KOPT-K1 (cell line): Measurements from ENCODE around the gene IGFBP2.
"Not testable (repeated sequence)": the region's sequence is repeated elsewhere in the genome, so short reads cannot be mapped to it uniquely, and the experiment has no call there.

Experiments
- H3K27ac ChIP-seq: fragments of 200-600 bp; sonication (generic); 2 replicates; pipeline ENCODE4 v1.5.1; 2016; ENCODE audit warnings: antibody characterized with exemption, mild to moderate bottlenecking, low read depth, low read length; ENCODE audit not compliant: poor library complexity, severe bottlenecking
- H3K36me3 ChIP-seq: fragments of 200-600 bp; sonication (generic); 2 replicates; pipeline ENCODE4 v1.5.1; 2017; ENCODE audit warnings: antibody characterized with exemption, mild to moderate bottlenecking, low read length, moderate library complexity; ENCODE audit not compliant: insufficient read depth
- H3K9me3 ChIP-seq: fragments of 200-600 bp; sonication (generic); 2 replicates; pipeline ENCODE4 v1.5.1; 2017; ENCODE audit warnings: antibody characterized with exemption, low read length, mild to moderate bottlenecking; ENCODE audit not compliant: insufficient read depth, poor library complexity, severe bottlenecking

IGFBP2 gene

GRCh38 chr2:216632952-216633615 is at the start of gene IGFBP2:
TSS of gene IGFBP2 (plus strand) at chr2:216633420. CDS start at chr2:216633524, 104 bp downstream.
- Histone ChIP-seq H3K27ac (peak within 1 kb of the TSS; percentile 68), H3K36me3 (peaks cover 18% of the 10 kb centered on the region), H3K9me3 (no peaks in the 10 kb centered on the region)

GRCh38 chr2:216583606-216584005 is 49.6 kb upstream of the IGFBP2 start:
- H3K27ac ChIP-seq: no peak overlapping the region
- H3K36me3 ChIP-seq: no peaks in the 10 kb centered on the region
- H3K9me3 ChIP-seq: no peaks in the 10 kb centered on the region

GRCh38 chr2:216584112-216584511 is 49.1 kb upstream of the IGFBP2 start:
- H3K9me3 ChIP-seq: no peaks in the 10 kb centered on the region
- H3K27ac ChIP-seq: no peak overlapping the region
- H3K36me3 ChIP-seq: no peaks in the 10 kb centered on the region

- H3K27ac ChIP-seq: no peak overlapping the region
- H3K36me3 ChIP-seq: no peaks in the 10 kb centered on the region
- H3K9me3 ChIP-seq: no peaks in the 10 kb centered on the region
Measured at GRCh38 chr2:216585441-216585840, 47.8 kb upstream of the IGFBP2 start.

DNA sequence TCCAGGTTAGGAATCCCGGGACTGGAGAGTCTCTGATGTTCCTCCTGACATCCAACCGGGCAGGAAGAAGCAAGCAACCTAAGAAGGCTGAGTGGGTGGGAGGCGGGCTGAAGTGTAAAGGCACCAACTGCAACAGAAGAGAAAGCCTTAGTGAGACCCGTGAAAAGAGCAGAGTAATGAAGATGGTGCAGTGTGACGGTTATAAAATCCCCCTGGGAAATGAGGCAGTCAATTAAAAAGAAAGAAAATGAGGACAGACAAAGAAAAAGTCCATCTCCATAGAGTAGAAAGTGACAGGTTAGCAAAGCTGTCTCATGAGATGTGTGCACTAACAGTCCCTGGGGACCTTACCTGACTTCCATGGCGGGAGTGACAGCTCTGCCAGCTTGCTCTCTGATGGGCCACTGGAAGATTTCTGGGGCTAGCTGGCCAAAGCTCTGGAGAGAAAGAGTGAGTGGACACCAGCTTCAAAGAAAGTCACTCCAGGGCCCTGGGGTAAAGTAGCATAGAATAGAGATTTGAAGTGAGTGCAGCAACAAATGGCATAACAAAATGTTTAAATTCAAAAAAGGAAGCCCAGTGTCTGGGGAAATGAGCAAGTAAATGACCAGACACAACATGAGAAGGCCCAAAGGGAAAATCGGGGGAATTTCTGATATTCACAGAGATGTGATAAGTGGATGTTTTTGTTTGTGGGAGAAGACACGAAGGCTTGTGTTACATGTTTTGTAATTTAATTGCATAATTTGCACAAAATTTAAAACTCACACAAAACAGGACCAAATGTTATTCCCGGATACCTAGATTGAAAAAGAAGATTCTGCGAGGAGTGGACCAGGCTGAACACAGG is 44.1 kb upstream of the IGFBP2 start:
- no peak overlapping the region for H3K27ac ChIP-seq
- H3K9me3 ChIP-seq: no peaks in the 10 kb centered on the region
- no peaks in the 10 kb centered on the region for H3K36me3 ChIP-seq

- H3K27ac ChIP-seq: no peak overlapping the region
Measured at GRCh38 chr2:216589791-216590190, 43.4 kb upstream of the IGFBP2 start.

GRCh38 chr2:216590780-216591179 is 42.4 kb upstream of the IGFBP2 start:
- no peak overlapping the region for H3K27ac ChIP-seq
- no peaks in the 10 kb centered on the region for H3K36me3 ChIP-seq
- no peaks in the 10 kb centered on the region for H3K9me3 ChIP-seq

More at GRCh38 chr2:216589791-216590190, 43.4 kb upstream of the IGFBP2 start:
- Histone ChIP-seq H3K36me3 (no peaks in the 10 kb centered on the region), H3K9me3 (no peaks in the 10 kb centered on the region)

- Histone ChIP-seq H3K27ac (no peak overlapping the region), H3K9me3 (no peaks in the 10 kb centered on the region), H3K36me3 (no peaks in the 10 kb centered on the region)
Measured at GRCh38 chr2:216591480-216591879, 41.7 kb upstream of the IGFBP2 start.

DNA sequence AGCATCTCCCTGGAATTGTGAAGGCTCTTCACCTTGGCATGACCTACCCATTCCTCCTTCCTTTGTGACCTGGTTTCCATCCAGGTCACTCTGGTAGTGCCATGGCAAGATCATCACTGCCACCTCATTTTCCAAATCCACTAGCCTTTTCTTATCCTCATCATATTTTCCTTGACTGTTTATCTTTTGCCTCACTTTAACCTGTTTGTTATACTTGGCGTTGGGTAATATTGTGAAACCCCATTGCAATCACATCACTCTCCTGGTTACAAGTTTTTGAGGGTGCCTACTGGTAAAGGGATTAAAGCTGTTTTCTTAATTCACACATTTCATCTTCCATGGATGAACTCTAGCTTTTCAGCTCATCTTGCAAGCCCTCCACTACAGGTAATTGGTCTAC is 39.1 kb upstream of the IGFBP2 start:
- H3K36me3 ChIP-seq: no peaks in the 10 kb centered on the region
- no peak overlapping the region for H3K27ac ChIP-seq

DNA sequence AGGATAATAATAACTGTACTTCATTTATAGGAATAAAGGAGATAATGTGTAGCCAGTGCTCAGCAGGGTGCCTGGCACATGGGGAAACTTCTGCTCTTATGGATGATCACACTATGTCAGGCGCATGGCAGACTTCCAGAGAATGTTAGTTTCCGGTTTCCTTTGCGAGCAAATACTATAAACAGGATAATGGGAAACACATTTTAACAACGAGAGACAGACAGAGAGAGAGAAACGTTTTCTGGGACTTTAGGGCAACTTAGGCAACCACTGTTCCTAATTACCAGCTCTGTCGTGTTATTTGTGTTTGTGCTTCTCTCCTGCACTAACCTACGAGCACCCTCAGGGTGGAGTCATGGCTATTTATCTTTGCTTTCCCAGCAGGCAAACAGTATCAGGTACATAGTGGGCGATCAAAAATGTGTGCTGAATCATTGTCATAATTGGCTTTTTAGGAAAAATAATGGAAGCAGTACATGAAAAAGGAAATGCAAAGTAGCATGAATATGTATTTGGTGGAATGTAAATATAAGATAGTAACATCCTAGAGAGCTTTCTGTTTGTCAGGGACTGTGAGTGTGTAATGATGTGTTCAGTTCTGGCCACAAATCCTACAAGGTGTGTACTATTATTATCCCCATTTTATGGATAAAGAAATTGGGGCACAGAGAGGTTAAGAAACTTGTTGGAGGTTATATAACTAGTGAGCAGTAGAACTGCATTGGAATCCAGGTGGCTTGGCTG is 36.8 kb upstream of the IGFBP2 start:
- no peaks in the 10 kb centered on the region for H3K9me3 ChIP-seq
- no peak overlapping the region for H3K27ac ChIP-seq
- H3K36me3 ChIP-seq: no peaks in the 10 kb centered on the region

More for the DNA sequence above, 39.1 kb upstream of the IGFBP2 start:
- H3K9me3 ChIP-seq: no peaks in the 10 kb centered on the region

DNA sequence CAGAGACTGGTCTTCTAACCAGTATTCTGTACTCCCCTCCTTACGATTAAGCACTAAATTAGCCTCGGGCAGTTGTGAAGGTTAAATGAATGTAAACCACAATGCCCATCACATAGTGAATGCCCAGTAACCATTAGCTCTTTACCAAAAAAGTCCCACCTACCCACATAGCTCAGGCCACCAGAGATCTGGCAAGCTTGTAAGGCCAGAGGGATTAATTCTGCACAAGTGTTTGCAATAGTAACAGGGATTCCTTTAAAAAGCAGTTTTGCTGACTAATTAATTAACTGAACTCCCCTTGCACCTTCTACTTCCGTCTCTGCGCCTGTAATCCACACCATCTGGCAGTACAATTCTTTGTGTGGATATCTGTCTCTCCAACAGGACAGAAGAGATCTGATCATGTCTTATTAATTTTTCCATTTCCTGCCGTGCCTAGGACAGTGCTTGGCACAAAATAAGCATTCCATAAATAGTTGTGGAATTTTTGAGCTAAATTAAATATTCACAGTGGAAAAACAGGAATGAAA is 36.2 kb upstream of the IGFBP2 start:
- no peaks in the 10 kb centered on the region for H3K36me3 ChIP-seq
- no peak overlapping the region for H3K27ac ChIP-seq
- H3K9me3 ChIP-seq: no peaks in the 10 kb centered on the region

GRCh38 chr2:216597825-216598224 is 35.4 kb upstream of the IGFBP2 start:
- H3K27ac ChIP-seq, H3K36me3 ChIP-seq, H3K9me3 ChIP-seq: not testable (repeated sequence)

DNA sequence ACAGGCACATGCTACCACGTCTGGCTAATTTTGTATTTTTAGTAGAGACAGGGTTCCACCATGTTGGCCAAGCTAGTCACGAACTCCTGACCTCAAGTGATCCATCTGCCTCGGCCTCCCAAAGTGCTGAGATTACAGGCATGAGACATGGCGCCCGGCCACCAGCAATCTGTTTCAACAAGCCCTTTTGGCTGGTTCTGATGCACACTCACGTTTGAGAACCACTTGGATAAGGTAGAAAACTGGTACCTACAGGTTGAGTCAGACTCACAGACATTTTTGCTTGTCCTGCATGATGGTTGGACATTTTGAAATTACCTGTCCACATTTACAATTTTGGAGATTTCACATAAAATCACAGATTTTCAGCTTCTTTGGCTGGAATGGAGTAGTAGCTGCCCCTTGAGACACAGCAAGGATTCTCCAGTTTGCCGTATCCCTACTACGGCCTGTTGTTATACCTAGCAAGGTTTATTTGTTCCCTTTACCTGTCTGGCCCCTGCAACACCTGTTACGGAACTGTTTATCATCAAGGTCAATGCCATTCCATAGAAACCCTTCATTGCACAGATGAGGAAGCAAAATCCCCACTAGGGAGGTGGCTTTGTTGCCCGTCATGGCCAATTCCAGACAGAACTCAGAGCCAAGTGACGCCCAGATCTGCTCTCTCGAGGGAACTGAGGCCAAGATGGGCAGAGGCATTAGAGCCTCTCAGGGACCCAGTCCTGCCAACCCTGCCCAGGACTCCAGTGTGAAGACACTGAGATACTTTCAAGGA is 31.4 kb upstream of the IGFBP2 start:
- no peak overlapping the region for H3K27ac ChIP-seq
- H3K9me3 ChIP-seq: no peaks in the 10 kb centered on the region
- no peaks in the 10 kb centered on the region for H3K36me3 ChIP-seq

DNA sequence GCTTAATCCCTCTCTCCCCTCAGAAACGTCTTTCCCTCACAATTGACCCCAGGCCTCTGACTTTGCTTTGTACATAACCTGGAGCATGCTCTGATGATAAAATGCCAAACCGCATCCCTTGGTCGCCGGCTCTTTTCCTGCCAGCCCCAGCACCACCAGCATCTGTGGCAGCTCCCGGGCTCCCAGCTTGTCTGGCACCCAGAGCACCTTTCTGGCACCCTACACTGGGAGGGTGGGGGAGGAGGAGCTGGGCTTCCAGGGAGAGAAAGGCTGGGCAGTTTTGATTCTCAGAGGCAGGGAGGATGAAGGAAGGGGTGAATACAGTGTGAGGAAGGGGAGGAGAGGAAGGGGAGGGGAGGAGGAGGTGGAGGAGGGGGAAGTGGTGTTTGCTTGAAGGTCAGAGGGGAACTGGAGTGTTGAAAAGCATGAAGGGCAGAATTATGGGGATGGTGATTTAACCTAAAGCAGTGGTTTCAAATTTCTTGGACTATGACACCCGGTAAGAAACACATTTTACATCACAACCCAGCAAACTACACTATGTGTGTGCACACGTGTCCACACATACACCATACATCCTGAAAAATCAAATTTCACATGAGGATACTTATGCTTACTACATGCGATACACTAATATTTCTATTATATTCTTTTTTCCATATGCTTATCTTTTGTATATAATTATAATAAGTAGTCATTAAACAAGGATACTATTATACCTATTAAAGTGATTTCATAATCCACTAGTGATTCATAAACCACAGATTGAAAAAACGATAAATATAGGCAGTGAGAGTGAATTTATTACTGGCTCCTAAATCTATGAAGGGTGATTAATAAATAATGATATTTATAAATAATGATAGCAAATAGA is 30.0 kb upstream of the IGFBP2 start:
- Histone ChIP-seq H3K27ac (peak overlapping the region; percentile 21), H3K9me3 (no peaks in the 10 kb centered on the region), H3K36me3 (no peaks in the 10 kb centered on the region)
